Stimulated activated CD4-positive, alpha-beta T cell treated with anti-CD3 and anti-CD28 coated beads, Interleukin-12 subunit alpha, Interleukin-12 subunit beta, amount 100 ng/mL, for 48 hours (primary cell): ENCODE results near the gene ZAR1L.

Experiments used
- DNase-seq, 3 donors: peaks; one replicate each; pipeline ENCODE4 v3.0.0-alpha.2; 2020; ENCODE audit warnings: low read depth in 2 of 3, low spot score in 1 of 3

The ZAR1L gene

GRCh38 chr13:32256243-32256642 lies 58.9 kb downstream of the ZAR1L start:
- DNase-seq: no peak

GRCh38 chr13:32255724-32256109 lies 59.4 kb downstream of the ZAR1L start:
- no peak for DNase-seq

- DNase-seq: no peak
These were observed 60.0 kb downstream of the ZAR1L start for GRCh38 chr13:32254916-32255723.

GRCh38 chr13:32254416-32254815 lies 60.7 kb downstream of the ZAR1L start:
- DNase-seq: no peak

- no peak for DNase-seq
These were observed 61.2 kb downstream of the ZAR1L start for GRCh38 chr13:32253911-32254399.
